PFSK-1 (cell line): ENCODE data around the gene PCDHA8.

Experiments
- FOXP2 ChIP-seq: optimal IDR thresholded peaks from 2 replicates; pipeline ENCODE3; 2011; ENCODE audit warnings: borderline replicate concordance, control low read depth, inconsistent platforms; ENCODE audit not compliant: insufficient read depth; ENCODE audit errors: extremely low read length, extremely low read depth
- POLR2AphosphoS5 ChIP-seq: IDR thresholded peaks from 2 replicates; pipeline ENCODE4 v1.6.1; 2012; ENCODE audit warnings: low read depth, mild to moderate bottlenecking, control low read depth, low read length, moderate library complexity
- SIN3A ChIP-seq: IDR thresholded peaks from 2 replicates; pipeline ENCODE4 v1.6.1; 2012; ENCODE audit warnings: mild to moderate bottlenecking, low read length, moderate library complexity, borderline replicate concordance; ENCODE audit not compliant: insufficient read depth
- TAF1 ChIP-seq: IDR thresholded peaks from 2 replicates; pipeline ENCODE4 v1.6.1; 2012; ENCODE audit warnings: low read length, control low read depth, borderline replicate concordance; ENCODE audit not compliant: insufficient read depth
- TF ChIP-seq, protein P1 (sequence below), 2 experiments: IDR thresholded peaks; 2 replicates each; pipeline versions ENCODE4 v1.6.1 to v1.8.0; 2011 to 2012; ENCODE audit warnings: low read depth in 2 of 2, low read length in 2 of 2, control low read depth in 1 of 2, inconsistent platforms in 1 of 2, mild to moderate bottlenecking in 1 of 2, moderate library complexity in 1 of 2; ENCODE audit not compliant: insufficient read depth in 1 of 2

Gene PCDHA8

GRCh38 chr5:140881889-140882590, 41.1 kb downstream of the PCDHA8 start, which contains the start of gene PCDHA13:
TSS of gene PCDHA13 (plus strand) at chr5:140882124. CDS start at chr5:140882269, 145 bp downstream.
- TF ChIP-seq, protein P1, sequence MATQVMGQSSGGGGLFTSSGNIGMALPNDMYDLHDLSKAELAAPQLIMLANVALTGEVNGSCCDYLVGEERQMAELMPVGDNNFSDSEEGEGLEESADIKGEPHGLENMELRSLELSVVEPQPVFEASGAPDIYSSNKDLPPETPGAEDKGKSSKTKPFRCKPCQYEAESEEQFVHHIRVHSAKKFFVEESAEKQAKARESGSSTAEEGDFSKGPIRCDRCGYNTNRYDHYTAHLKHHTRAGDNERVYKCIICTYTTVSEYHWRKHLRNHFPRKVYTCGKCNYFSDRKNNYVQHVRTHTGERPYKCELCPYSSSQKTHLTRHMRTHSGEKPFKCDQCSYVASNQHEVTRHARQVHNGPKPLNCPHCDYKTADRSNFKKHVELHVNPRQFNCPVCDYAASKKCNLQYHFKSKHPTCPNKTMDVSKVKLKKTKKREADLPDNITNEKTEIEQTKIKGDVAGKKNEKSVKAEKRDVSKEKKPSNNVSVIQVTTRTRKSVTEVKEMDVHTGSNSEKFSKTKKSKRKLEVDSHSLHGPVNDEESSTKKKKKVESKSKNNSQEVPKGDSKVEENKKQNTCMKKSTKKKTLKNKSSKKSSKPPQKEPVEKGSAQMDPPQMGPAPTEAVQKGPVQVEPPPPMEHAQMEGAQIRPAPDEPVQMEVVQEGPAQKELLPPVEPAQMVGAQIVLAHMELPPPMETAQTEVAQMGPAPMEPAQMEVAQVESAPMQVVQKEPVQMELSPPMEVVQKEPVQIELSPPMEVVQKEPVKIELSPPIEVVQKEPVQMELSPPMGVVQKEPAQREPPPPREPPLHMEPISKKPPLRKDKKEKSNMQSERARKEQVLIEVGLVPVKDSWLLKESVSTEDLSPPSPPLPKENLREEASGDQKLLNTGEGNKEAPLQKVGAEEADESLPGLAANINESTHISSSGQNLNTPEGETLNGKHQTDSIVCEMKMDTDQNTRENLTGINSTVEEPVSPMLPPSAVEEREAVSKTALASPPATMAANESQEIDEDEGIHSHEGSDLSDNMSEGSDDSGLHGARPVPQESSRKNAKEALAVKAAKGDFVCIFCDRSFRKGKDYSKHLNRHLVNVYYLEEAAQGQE (IDR thresholded peaks at IDR 0.05; ENCODE audit: insufficient read depth in 1 of 2, low read depth in 2 of 2, low read length in 2 of 2): no peak
- TF ChIP-seq FOXP2 (no peak), TAF1 (no peak), POLR2AphosphoS5 (no peak), SIN3A (no peak)

GRCh38 chr5:140882591-140882899, 41.6 kb downstream of the PCDHA8 start:
- TF ChIP-seq, protein P1 (IDR thresholded peaks at IDR 0.05; ENCODE audit: insufficient read depth in 1 of 2, low read depth in 2 of 2, low read length in 2 of 2): peak; percentile 25 to 59; a peak in 2 of 4 replicates
- no peak for TF ChIP-seq TAF1

GRCh38 chr5:140883373-140883772, 42.4 kb downstream of the PCDHA8 start:
- TF ChIP-seq TAF1: no peak
- no peak for TF ChIP-seq POLR2AphosphoS5
- TF ChIP-seq, protein P1 (IDR thresholded peaks at IDR 0.05; ENCODE audit: insufficient read depth in 1 of 2, low read depth in 2 of 2, low read length in 2 of 2): peak in 1 of 2 experiments; percentile 76; a peak in 2 of 4 replicates

DNA sequence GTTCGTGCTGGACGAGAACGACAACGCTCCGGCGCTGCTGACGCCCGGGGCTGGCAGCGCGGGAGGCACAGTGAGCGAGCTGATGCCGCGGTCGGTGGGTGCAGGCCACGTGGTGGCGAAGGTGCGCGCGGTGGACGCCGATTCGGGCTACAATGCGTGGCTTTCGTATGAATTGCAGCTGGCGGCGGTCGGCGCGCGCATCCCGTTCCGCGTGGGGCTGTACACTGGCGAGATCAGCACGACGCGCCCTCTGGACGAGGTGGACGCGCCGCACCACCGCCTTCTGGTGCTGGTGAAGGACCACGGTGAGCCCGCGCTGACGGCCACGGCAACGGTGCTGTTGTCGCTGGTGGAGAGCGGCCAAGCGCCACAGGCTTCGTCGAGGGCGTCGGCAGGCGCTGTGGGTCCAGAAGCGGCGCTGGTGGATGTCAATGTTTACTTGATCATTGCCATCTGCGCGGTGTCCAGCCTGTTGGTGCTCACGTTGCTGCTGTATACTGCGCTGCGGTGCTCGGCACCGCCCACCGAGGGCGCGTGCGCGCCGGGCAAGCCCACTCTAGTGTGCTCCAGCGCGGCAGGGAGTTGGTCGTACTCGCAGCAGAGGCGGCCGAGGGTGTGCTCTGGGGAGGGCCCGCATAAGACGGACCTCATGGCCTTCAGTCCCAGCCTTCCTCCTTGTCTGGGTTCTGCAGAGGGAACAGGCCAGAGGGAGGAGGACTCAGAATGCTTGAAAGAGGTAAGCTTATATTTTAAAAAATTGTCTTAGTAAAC, 43.1 kb downstream of the PCDHA8 start:
- no peak for TF ChIP-seq SIN3A
- no peak for TF ChIP-seq FOXP2
- TF ChIP-seq, protein P1 (IDR thresholded peaks at IDR 0.05; ENCODE audit: insufficient read depth in 1 of 2, low read depth in 2 of 2, low read length in 2 of 2): no peak
- no peak for TF ChIP-seq POLR2AphosphoS5
- TF ChIP-seq TAF1: no peak
